HG03135 (cell line): ENCODE results near the gene SLC22A23.

ENCODE experiments used
- ATAC-seq: cut with Tn5 transposase; IDR thresholded peaks from one replicate; pipeline ENCODE4 v1.9.1; 2021; ENCODE audit warnings: mild to moderate bottlenecking, moderate library complexity; ENCODE audit not compliant: unreplicated experiment

SLC22A23 gene

GRCh38 chr6:3356056-3356823 is 100.6 kb downstream of the SLC22A23 start:
- peak; percentile 82 for ATAC-seq

GRCh38 chr6:3355358-3356055 is 101.3 kb downstream of the SLC22A23 start:
- ATAC-seq = no peak

- ATAC-seq = no peak
Observed at GRCh38 chr6:3355011-3355357, 101.9 kb downstream of the SLC22A23 start.

GRCh38 chr6:3353939-3354338 is 102.9 kb downstream of the SLC22A23 start:
- ATAC-seq = no peak

GRCh38 chr6:3353213-3353903 is 103.5 kb downstream of the SLC22A23 start:
- ATAC-seq = no peak

GRCh38 chr6:3352678-3353077 is 104.2 kb downstream of the SLC22A23 start:
- no peak for ATAC-seq

- no peak for ATAC-seq
Observed at GRCh38 chr6:3351829-3352524, 104.9 kb downstream of the SLC22A23 start.

GRCh38 chr6:3351105-3351676 is 105.7 kb downstream of the SLC22A23 start:
- ATAC-seq = no peak

- no peak for ATAC-seq
Observed at GRCh38 chr6:3350252-3350796, 106.5 kb downstream of the SLC22A23 start.

GRCh38 chr6:3349388-3350251 is 107.2 kb downstream of the SLC22A23 start:
- no peak for ATAC-seq

- ATAC-seq = no peak
Observed at GRCh38 chr6:3348821-3349220, 108.0 kb downstream of the SLC22A23 start.

GRCh38 chr6:3347826-3348225 is 109.0 kb downstream of the SLC22A23 start:
- ATAC-seq = no peak

GRCh38 chr6:3347247-3347646 is 109.6 kb downstream of the SLC22A23 start:
- ATAC-seq = no peak

GRCh38 chr6:3346476-3346875 is 110.4 kb downstream of the SLC22A23 start:
- ATAC-seq = no peak

- ATAC-seq = no peak
Observed at GRCh38 chr6:3345836-3346235, 111.0 kb downstream of the SLC22A23 start.

- ATAC-seq = no peak
Observed at GRCh38 chr6:3343089-3343883, 113.6 kb downstream of the SLC22A23 start.

- no peak for ATAC-seq
Observed at GRCh38 chr6:3341467-3341866, 115.4 kb downstream of the SLC22A23 start.

- no peak for ATAC-seq
Observed at GRCh38 chr6:3340894-3341293, 116.0 kb downstream of the SLC22A23 start.

GRCh38 chr6:3340358-3340802 is 116.5 kb downstream of the SLC22A23 start:
- ATAC-seq = no peak
